GM20431 (cell line): Measurements from ENCODE around the gene TOX2.

Experiments used
- in situ Hi-C: fragments of 300-500 bp; cut with MseI, MboI; formaldehyde crosslinking; loops from one replicate; pipeline ENCODE4 v1.15.0; 2020; ENCODE audit warnings: low sequenced_read_pairs; ENCODE audit not compliant: unreplicated experiment

Gene TOX2

GRCh38 chr20:43973231-43973630 lies 58.6 kb downstream of the TOX2 start:
- in situ Hi-C loops, result no loop called here

- in situ Hi-C loops, result no loop called here
Measured at GRCh38 chr20:43973671-43974450, 59.2 kb downstream of the TOX2 start.

- in situ Hi-C loops, result no loop called here
Measured at GRCh38 chr20:43974695-43975094, 60.0 kb downstream of the TOX2 start.

- in situ Hi-C loops, result no loop called here
Measured at GRCh38 chr20:43975096-43975768, 60.6 kb downstream of the TOX2 start.

- in situ Hi-C loops, result no loop called here
Measured at GRCh38 chr20:43976547-43976946, 61.9 kb downstream of the TOX2 start.

- in situ Hi-C loops, result no loop called here
Measured at GRCh38 chr20:43977252-43977651, 62.6 kb downstream of the TOX2 start.

GRCh38 chr20:43977962-43978361 lies 63.3 kb downstream of the TOX2 start:
- in situ Hi-C loops, result no loop called here

GRCh38 chr20:43979576-43980105 lies 65.0 kb downstream of the TOX2 start:
- in situ Hi-C loops, result no loop called here

- in situ Hi-C loops, result no loop called here
Measured at GRCh38 chr20:43981540-43981939, 66.9 kb downstream of the TOX2 start.

GRCh38 chr20:43982016-43982415 lies 67.4 kb downstream of the TOX2 start:
- in situ Hi-C loops, result no loop called here

GRCh38 chr20:43982886-43983285 lies 68.2 kb downstream of the TOX2 start:
- in situ Hi-C loops, result no loop called here

GRCh38 chr20:43983359-43983758 lies 68.7 kb downstream of the TOX2 start:
- in situ Hi-C loops, result no loop called here

- in situ Hi-C loops, result no loop called here
Measured at GRCh38 chr20:43983904-43984361, 69.3 kb downstream of the TOX2 start.

- in situ Hi-C loops, result no loop called here
Measured at GRCh38 chr20:43984587-43984986, 69.9 kb downstream of the TOX2 start.

GRCh38 chr20:43985121-43985520 lies 70.5 kb downstream of the TOX2 start:
- in situ Hi-C loops, result no loop called here

GRCh38 chr20:43985608-43986316 lies 71.1 kb downstream of the TOX2 start:
- in situ Hi-C loops, result no loop called here

GRCh38 chr20:43987018-43987417 lies 72.4 kb downstream of the TOX2 start:
- in situ Hi-C loops, result no loop called here

- in situ Hi-C loops, result no loop called here
Measured at GRCh38 chr20:43987531-43987930, 72.9 kb downstream of the TOX2 start.

- in situ Hi-C loops, result no loop called here
Measured at GRCh38 chr20:43988451-43988850, 73.8 kb downstream of the TOX2 start.

GRCh38 chr20:43988867-43989266 lies 74.2 kb downstream of the TOX2 start:
- in situ Hi-C loops, result no loop called here

- in situ Hi-C loops, result no loop called here
Measured at GRCh38 chr20:43991261-43991660, 76.6 kb downstream of the TOX2 start.
